Stimulated activated CD4-positive, alpha-beta T cell treated with anti-CD3 and anti-CD28 coated beads, Interleukin-2, amount 100 ng/mL, for 48 hours (primary cell): Measurements from ENCODE around the gene SULT2B1.
"Not testable (repeated sequence)": the region's sequence is repeated elsewhere in the genome, so short reads cannot be mapped to it uniquely, and the experiment has no call there.

ENCODE experiments used
- DNase-seq, 2 donors: peaks; one replicate each; pipeline ENCODE4 v3.0.0-alpha.2; 2020

SULT2B1 gene

GRCh38 chr19:48624067-48624594 lies 72.2 kb downstream of the SULT2B1 start:
- peak; percentile 96 to 98 for DNase-seq

- no peak for DNase-seq
Observed at GRCh38 chr19:48624791-48625723, 73.1 kb downstream of the SULT2B1 start.

GRCh38 chr19:48625891-48626327 lies 73.9 kb downstream of the SULT2B1 start:
- no peak for DNase-seq

GRCh38 chr19:48627201-48627864 lies 75.4 kb downstream of the SULT2B1 start:
- DNase-seq, result no peak

- DNase-seq, result no peak
Observed at GRCh38 chr19:48627865-48628314, 75.9 kb downstream of the SULT2B1 start.

GRCh38 chr19:48628486-48629296 lies 76.7 kb downstream of the SULT2B1 start:
- DNase-seq, result no peak

- no peak for DNase-seq
Observed at GRCh38 chr19:48629297-48629598, 77.3 kb downstream of the SULT2B1 start.

- DNase-seq, result no peak
Observed at GRCh38 chr19:48629599-48630295, 77.8 kb downstream of the SULT2B1 start.

- DNase-seq, result no peak
Observed at GRCh38 chr19:48630296-48631063, 78.5 kb downstream of the SULT2B1 start.

GRCh38 chr19:48631225-48631624 lies 79.3 kb downstream of the SULT2B1 start:
- DNase-seq, result no peak

- not testable (repeated sequence) for DNase-seq
Observed at GRCh38 chr19:48632286-48632685, 80.3 kb downstream of the SULT2B1 start.

GRCh38 chr19:48632692-48633147 lies 80.7 kb downstream of the SULT2B1 start:
- no peak for DNase-seq

- no peak for DNase-seq
Observed at GRCh38 chr19:48633148-48634035, 81.4 kb downstream of the SULT2B1 start.

GRCh38 chr19:48634036-48634342 lies 82.0 kb downstream of the SULT2B1 start:
- no peak for DNase-seq

- DNase-seq, result peak; percentile 91 to 92
Observed at GRCh38 chr19:48634424-48635262, 82.7 kb downstream of the SULT2B1 start.

GRCh38 chr19:48635263-48635965 lies 83.4 kb downstream of the SULT2B1 start:
- peak; percentile 61 to 76 for DNase-seq

- DNase-seq, result no peak
Observed at GRCh38 chr19:48635966-48636858, 84.2 kb downstream of the SULT2B1 start.
